B cell (primary cell): ENCODE data around the gene GADD45A.

Experiments used
- EZH2 ChIP-seq: IDR thresholded peaks from 2 replicates; pipeline ENCODE4 v1.6.1; 2012; ENCODE audit warnings: borderline replicate concordance, low read depth, mild to moderate bottlenecking, moderate library complexity, low read length; ENCODE audit not compliant: insufficient read depth, poor library complexity, severe bottlenecking
- TF ChIP-seq, protein P1 (sequence below): fragments of 200-600 bp; IDR thresholded peaks from one replicate; pipeline ENCODE4 v1.8.0; 2022; ENCODE audit warnings: antibody characterized with exemption, mild to moderate bottlenecking

DNA sequence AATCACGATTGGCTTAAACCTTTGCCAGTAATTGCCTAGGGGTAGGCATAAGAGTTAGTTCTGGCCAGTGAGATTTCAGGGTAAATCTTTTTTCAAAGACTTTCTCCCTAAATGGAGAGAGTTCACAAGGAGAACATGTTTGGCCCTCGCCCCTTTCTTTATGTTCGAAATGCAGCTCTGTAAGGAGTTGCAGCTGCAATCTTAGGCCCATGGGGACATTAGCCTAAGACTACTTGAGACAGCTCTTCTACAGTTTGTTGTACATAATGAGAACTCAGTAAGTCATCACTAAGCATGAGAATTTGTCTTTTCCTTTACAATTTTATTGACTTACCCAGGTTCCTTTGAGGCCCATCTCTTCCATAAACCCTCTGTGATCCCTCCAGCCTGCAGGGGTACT is 40.4 kb upstream of the GADD45A start:
- no peak for TF ChIP-seq EZH2
- TF ChIP-seq, protein P1, sequence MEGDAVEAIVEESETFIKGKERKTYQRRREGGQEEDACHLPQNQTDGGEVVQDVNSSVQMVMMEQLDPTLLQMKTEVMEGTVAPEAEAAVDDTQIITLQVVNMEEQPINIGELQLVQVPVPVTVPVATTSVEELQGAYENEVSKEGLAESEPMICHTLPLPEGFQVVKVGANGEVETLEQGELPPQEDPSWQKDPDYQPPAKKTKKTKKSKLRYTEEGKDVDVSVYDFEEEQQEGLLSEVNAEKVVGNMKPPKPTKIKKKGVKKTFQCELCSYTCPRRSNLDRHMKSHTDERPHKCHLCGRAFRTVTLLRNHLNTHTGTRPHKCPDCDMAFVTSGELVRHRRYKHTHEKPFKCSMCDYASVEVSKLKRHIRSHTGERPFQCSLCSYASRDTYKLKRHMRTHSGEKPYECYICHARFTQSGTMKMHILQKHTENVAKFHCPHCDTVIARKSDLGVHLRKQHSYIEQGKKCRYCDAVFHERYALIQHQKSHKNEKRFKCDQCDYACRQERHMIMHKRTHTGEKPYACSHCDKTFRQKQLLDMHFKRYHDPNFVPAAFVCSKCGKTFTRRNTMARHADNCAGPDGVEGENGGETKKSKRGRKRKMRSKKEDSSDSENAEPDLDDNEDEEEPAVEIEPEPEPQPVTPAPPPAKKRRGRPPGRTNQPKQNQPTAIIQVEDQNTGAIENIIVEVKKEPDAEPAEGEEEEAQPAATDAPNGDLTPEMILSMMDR = no peak
